H1 (cell line): ENCODE data around the gene CAPN14. TPM values are rescaled to one million over a fixed set of nuclear protein-coding genes. Genes with fewer than 3 reads are reported as not detected.

Experiments
- CHD2 ChIP-seq: IDR thresholded peaks from 2 replicates; pipeline ENCODE4 v1.6.1; 2012; ENCODE audit warnings: low read length, improper control_type of control experiment
- RAD21 ChIP-seq, 2 experiments: IDR thresholded peaks in 1 of 2; conservative IDR thresholded peaks in 1 of 2; 2 replicates each; pipeline ENCODE4 v1.6.1; 2011; ENCODE audit warnings: low read depth in 2 of 2, low read length in 2 of 2, improper control_type of control experiment in 1 of 2, inconsistent platforms in 1 of 2, mild to moderate bottlenecking in 1 of 2, moderate library complexity in 1 of 2
- USF2 ChIP-seq: IDR thresholded peaks from 2 replicates; pipeline ENCODE4 v1.6.1; 2011; ENCODE audit warnings: low read length, improper control_type of control experiment
- polyA plus RNA-seq, 7 experiments: library from polyadenylated mRNA; depleted of rRNA in 3 of 7; stranded (reverse) in 5 of 7; unstranded in 2 of 7; fragments of >200 nt in 5 of 7; fragments of 200-250 nt in 2 of 7; gene quantifications; 1 replicate in 5 of 7; 2 replicates in 1 of 7; 4 replicates in 1 of 7; pipeline versions ENCODE4 v1.2.1 to v1.2.3, GENCODE V29; 2011 to 2013; ENCODE audit warnings: missing spikeins in 2 of 7, mixed read lengths in 2 of 7
- total RNA-seq: library from RNA; stranded (reverse); fragmentation: NEBNext Ultra II Directional; extraction: Animal tissue kit (Norgen Biotek cat#: 25700); gene quantifications from 2 replicates; pipeline ENCODE4 v1.2.1, GENCODE V29; 2021
- TF ChIP-seq, protein P1 (sequence below), 3 experiments: IDR thresholded peaks; 1 replicate in 2 of 3; 2 replicates in 1 of 3; pipeline versions ENCODE4 v1.5.1 to v1.6.1; 2011; ENCODE audit warnings: low read length in 3 of 3, mild to moderate bottlenecking in 3 of 3, inconsistent platforms in 2 of 3, low read depth in 1 of 3, moderate library complexity in 1 of 3; ENCODE audit not compliant: insufficient read depth in 1 of 3; ENCODE audit errors: control extremely low read depth in 1 of 3

Gene CAPN14
- total and polyA plus RNA-seq, 2 of the 8 experiments (the other 6 are each of a cell fraction or from before 2014, with no cell fraction given) = 0.07 TPM; not detected in 1

DNA sequence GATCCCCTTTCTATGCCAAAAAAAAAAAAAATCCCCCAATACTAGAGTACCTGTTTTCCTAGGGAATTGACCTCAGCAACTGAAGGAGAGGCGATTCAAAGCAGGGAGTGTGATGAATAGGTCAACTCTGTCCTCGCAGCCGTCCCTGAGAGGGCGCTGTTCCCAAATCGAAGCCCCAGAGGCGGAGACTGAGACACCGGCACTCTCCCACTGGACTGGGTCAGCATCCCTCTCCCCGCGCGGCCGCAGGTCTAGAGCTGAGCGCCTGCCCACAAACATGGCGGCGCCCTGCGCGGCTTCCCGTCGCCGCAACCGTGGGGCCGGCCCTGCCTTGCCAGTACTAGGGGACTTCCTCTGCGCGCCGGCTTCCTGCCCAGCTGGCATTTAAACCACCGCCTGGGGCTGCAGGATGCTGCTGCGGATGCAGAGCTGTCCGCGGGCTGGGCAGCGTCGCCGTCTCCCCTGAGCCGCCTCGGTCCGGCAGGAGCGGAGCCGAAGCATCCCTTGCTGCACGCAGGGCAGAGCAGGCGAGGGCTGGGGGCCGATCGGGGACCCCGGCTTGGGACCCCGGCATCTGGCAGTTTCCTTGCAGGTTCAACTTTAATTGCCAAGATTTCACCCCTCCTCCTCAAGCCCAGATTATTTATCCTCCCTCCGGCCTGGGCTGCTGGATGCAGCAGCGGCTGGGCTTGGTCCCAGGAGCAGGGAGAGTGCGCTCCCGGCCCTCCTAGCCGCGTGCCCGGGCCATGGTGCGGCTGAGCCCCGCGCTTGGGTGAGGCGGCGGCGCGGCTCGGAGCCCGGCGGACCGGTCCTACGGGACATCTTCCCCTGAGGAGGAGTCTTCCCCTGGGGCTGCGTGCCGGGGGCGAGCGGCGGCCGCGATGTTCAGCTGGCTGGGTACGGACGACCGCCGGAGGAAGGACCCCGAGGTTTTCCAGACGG lies 16.7 kb upstream of the CAPN14 start, which contains the start of gene EHD3 (continued):
- TF ChIP-seq USF2 (no peak), CHD2 (0 out of 2 replicates have a peak, but pooled peaks have one; percentile 8), RAD21 (IDR thresholded peaks at IDR 0.05 in 1 of 2, conservative IDR thresholded peaks at IDR 0.05 in 1 of 2; ENCODE audit: low read depth in 2 of 2, low read length in 2 of 2) (peak; percentile 57 to 63)
- TF ChIP-seq, protein P1, sequence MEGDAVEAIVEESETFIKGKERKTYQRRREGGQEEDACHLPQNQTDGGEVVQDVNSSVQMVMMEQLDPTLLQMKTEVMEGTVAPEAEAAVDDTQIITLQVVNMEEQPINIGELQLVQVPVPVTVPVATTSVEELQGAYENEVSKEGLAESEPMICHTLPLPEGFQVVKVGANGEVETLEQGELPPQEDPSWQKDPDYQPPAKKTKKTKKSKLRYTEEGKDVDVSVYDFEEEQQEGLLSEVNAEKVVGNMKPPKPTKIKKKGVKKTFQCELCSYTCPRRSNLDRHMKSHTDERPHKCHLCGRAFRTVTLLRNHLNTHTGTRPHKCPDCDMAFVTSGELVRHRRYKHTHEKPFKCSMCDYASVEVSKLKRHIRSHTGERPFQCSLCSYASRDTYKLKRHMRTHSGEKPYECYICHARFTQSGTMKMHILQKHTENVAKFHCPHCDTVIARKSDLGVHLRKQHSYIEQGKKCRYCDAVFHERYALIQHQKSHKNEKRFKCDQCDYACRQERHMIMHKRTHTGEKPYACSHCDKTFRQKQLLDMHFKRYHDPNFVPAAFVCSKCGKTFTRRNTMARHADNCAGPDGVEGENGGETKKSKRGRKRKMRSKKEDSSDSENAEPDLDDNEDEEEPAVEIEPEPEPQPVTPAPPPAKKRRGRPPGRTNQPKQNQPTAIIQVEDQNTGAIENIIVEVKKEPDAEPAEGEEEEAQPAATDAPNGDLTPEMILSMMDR (IDR thresholded peaks at IDR 0.05; ENCODE audit: control extremely low read depth in 1 of 3, insufficient read depth in 1 of 3, low read depth in 1 of 3, low read length in 3 of 3) = peak; percentile 69 to 91 (median 84)
